Sigmoid colon (tissue), 3 donors: Measurements from ENCODE around the gene ASH1L.

ENCODE experiments used
- POLR2A ChIP-seq, 2 donors: fragments of 450-650 bp; IDR thresholded peaks; one replicate each; pipeline ENCODE4 v1.6.1; 2016; ENCODE audit warnings: antibody characterized with exemption in 2 of 2, mild to moderate bottlenecking in 2 of 2, moderate library complexity in 2 of 2
- TF ChIP-seq, protein P1 (sequence below), 4 experiments: fragments of 450-650 bp in 3 of 4; fragments of 200-600 bp in 1 of 4; IDR thresholded peaks; one replicate each; pipeline ENCODE4 v1.5.1; 2016 to 2019; ENCODE audit warnings: antibody characterized with exemption in 4 of 4, mild to moderate bottlenecking in 3 of 4, moderate library complexity in 2 of 4

DNA sequence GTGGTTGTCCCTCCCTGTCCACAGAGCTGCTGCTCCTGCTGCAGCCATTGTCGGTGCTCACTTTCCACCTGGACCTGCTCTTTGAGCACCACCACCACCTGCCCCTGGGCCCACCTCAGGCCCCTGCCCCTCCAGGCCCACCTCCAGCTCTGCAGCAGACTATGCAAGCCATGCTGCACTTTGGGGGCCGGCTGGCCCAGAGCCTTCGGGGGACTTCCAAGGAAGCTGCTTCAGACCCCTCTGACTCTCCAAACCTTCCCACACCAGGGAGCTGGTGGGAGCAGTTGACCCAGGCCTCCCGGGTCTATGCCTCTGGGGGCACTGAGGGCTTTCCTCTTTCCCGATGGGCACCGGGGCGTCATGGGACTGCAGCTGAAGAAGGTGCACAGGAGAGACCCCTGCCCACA lies 236.0 kb downstream of the ASH1L start:
- TF ChIP-seq, protein P1, sequence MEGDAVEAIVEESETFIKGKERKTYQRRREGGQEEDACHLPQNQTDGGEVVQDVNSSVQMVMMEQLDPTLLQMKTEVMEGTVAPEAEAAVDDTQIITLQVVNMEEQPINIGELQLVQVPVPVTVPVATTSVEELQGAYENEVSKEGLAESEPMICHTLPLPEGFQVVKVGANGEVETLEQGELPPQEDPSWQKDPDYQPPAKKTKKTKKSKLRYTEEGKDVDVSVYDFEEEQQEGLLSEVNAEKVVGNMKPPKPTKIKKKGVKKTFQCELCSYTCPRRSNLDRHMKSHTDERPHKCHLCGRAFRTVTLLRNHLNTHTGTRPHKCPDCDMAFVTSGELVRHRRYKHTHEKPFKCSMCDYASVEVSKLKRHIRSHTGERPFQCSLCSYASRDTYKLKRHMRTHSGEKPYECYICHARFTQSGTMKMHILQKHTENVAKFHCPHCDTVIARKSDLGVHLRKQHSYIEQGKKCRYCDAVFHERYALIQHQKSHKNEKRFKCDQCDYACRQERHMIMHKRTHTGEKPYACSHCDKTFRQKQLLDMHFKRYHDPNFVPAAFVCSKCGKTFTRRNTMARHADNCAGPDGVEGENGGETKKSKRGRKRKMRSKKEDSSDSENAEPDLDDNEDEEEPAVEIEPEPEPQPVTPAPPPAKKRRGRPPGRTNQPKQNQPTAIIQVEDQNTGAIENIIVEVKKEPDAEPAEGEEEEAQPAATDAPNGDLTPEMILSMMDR (IDR thresholded peaks at IDR 0.05): no peak
- TF ChIP-seq POLR2A (IDR thresholded peaks at IDR 0.05): no peak
